ENCODE measurements around the gene GRM2.

DNA sequence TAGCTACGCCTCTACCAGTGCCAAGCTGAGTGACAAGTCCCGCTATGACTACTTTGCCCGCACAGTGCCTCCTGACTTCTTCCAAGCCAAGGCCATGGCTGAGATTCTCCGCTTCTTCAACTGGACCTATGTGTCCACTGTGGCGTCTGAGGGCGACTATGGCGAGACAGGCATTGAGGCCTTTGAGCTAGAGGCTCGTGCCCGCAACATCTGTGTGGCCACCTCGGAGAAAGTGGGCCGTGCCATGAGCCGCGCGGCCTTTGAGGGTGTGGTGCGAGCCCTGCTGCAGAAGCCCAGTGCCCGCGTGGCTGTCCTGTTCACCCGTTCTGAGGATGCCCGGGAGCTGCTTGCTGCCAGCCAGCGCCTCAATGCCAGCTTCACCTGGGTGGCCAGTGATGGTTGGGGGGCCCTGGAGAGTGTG lies 5.7 kb downstream of the GRM2 start:
- TF ChIP-seq, protein P1, sequence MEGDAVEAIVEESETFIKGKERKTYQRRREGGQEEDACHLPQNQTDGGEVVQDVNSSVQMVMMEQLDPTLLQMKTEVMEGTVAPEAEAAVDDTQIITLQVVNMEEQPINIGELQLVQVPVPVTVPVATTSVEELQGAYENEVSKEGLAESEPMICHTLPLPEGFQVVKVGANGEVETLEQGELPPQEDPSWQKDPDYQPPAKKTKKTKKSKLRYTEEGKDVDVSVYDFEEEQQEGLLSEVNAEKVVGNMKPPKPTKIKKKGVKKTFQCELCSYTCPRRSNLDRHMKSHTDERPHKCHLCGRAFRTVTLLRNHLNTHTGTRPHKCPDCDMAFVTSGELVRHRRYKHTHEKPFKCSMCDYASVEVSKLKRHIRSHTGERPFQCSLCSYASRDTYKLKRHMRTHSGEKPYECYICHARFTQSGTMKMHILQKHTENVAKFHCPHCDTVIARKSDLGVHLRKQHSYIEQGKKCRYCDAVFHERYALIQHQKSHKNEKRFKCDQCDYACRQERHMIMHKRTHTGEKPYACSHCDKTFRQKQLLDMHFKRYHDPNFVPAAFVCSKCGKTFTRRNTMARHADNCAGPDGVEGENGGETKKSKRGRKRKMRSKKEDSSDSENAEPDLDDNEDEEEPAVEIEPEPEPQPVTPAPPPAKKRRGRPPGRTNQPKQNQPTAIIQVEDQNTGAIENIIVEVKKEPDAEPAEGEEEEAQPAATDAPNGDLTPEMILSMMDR (conservative IDR thresholded peaks at IDR 0.05 in 1 of 2, IDR thresholded peaks at IDR 0.05 in 1 of 2; ENCODE audit: extremely low read depth in 1 of 2, insufficient read depth in 1 of 2, low read depth in 1 of 2, low read length in 2 of 2), result no peak
- no peak for TF ChIP-seq EZH2 (IDR thresholded peaks at IDR 0.05; ENCODE audit: borderline replicate concordance, low read length)
